Fibroblast of lung (primary cell): ENCODE measurements around the gene NCK2.

Source experiments
- EZH2 ChIP-seq: IDR thresholded peaks from 2 replicates; pipeline ENCODE4 v1.5.1; 2012; ENCODE audit warnings: low read length, control low read depth, mild to moderate bottlenecking; ENCODE audit errors: missing control alignments
- TF ChIP-seq, protein P1 (sequence below), 2 donors: IDR thresholded peaks in 1 of 2; conservative IDR thresholded peaks in 1 of 2; 1 replicate in 1 of 2; 2 replicates in 1 of 2; pipeline ENCODE4 v1.5.1; 2011 to 2012; ENCODE audit warnings: low read length in 2 of 2, control low read depth in 1 of 2, inconsistent platforms in 1 of 2, low read depth in 1 of 2, mild to moderate bottlenecking in 1 of 2

DNA sequence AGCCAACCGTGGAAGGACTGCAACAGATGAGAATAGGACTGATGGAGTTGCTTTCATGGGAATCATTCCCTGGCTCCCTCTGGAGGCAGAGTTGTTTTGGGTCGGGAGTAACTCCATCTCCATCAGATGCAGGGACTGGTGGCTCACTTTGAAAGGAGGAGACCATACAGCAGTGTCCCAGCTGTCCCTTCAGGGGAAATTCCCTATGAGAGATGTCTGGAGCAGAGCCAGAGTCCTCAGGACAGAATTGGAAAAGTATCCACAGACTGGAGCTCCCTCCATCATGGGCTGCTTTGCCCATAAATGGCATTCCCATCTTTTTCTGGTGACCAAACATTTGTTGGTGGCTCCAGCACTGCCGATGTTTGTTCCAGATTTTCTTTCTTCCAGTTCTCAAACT lies 144.3 kb downstream of the NCK2 start:
- TF ChIP-seq, protein P1, sequence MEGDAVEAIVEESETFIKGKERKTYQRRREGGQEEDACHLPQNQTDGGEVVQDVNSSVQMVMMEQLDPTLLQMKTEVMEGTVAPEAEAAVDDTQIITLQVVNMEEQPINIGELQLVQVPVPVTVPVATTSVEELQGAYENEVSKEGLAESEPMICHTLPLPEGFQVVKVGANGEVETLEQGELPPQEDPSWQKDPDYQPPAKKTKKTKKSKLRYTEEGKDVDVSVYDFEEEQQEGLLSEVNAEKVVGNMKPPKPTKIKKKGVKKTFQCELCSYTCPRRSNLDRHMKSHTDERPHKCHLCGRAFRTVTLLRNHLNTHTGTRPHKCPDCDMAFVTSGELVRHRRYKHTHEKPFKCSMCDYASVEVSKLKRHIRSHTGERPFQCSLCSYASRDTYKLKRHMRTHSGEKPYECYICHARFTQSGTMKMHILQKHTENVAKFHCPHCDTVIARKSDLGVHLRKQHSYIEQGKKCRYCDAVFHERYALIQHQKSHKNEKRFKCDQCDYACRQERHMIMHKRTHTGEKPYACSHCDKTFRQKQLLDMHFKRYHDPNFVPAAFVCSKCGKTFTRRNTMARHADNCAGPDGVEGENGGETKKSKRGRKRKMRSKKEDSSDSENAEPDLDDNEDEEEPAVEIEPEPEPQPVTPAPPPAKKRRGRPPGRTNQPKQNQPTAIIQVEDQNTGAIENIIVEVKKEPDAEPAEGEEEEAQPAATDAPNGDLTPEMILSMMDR (conservative IDR thresholded peaks at IDR 0.05 in 1 of 2, IDR thresholded peaks at IDR 0.05 in 1 of 2; ENCODE audit: low read depth in 1 of 2, low read length in 2 of 2) = no peak
- no peak for TF ChIP-seq EZH2
